CD4-positive, alpha-beta T cell (primary cell): ENCODE results near the gene FN1. TPM values are rescaled to one million over a fixed set of nuclear protein-coding genes. Genes with fewer than 3 reads are reported as not detected.

Source experiments
- ATAC-seq: fragments of 200-7000 bp; cut with Tn5 transposase; one replicate; pipeline ENCODE4 v1.10.0; 2022; ENCODE audit warnings: mild to moderate bottlenecking; ENCODE audit not compliant: poor library complexity
- CTCF ChIA-PET: fragments of 350-600 bp; sonication (Branson Sonifier 250); formaldehyde crosslinking; loops from one replicate; lab custom pipeline; 2021; ENCODE audit warnings: antibody characterized with exemption, inconsistent platforms; lab: Charles Lee
- POLR2A ChIA-PET: fragments of 350-600 bp; sonication (Branson Sonifier 250); formaldehyde crosslinking; loops from one replicate; lab custom pipeline; 2021; ENCODE audit warnings: antibody characterized with exemption, inconsistent platforms; lab: Charles Lee
- DNase-seq, 14 experiments: peaks; one replicate each; pipeline ENCODE4 v3.0.0-alpha.2; 2013 to 2020; ENCODE audit warnings: mixed read lengths in 2 of 14
- H3K27ac ChIP-seq, 2 donors: one replicate each; pipeline versions ENCODE4 v1.5.1 to v1.7.0; 2013; ENCODE audit warnings: low read length in 2 of 2, low read depth in 1 of 2, mild to moderate bottlenecking in 1 of 2
- H3K27me3 ChIP-seq, 2 experiments: 1 replicate in 1 of 2; 2 replicates in 1 of 2; pipeline versions ENCODE4 v1.6.1 to v1.7.0; 2013; ENCODE audit warnings: low read length in 2 of 2, control low read depth in 1 of 2, mild to moderate bottlenecking in 1 of 2, moderate library complexity in 1 of 2; ENCODE audit not compliant: insufficient read depth in 2 of 2, control insufficient read depth in 1 of 2
- H3K36me3 ChIP-seq: one replicate; pipeline ENCODE4 v1.6.1; 2013; ENCODE audit warnings: low read length, control low read depth; ENCODE audit not compliant: insufficient read depth
- H3K4me1 ChIP-seq: one replicate; pipeline ENCODE4 v1.6.1; 2013; ENCODE audit warnings: low read length, control low read depth; ENCODE audit not compliant: insufficient read depth
- H3K4me3 ChIP-seq: one replicate; pipeline ENCODE4 v1.5.1; 2013; ENCODE audit warnings: mild to moderate bottlenecking, low read length, moderate library complexity
- H3K9me3 ChIP-seq, 2 experiments: 1 replicate in 1 of 2; 2 replicates in 1 of 2; pipeline versions ENCODE4 v1.6.1 to v1.7.0; 2013; ENCODE audit warnings: low read length in 2 of 2, mild to moderate bottlenecking in 2 of 2, control low read depth in 1 of 2, moderate library complexity in 1 of 2; ENCODE audit not compliant: control insufficient read depth in 1 of 2, insufficient read depth in 1 of 2
- H3K27ac Mint-ChIP-seq: one replicate; pipeline ENCODE4 v1.8.0; 2020; ENCODE audit warnings: mixed read lengths
- H3K27me3 Mint-ChIP-seq: one replicate; pipeline ENCODE4 v1.8.0; 2021; ENCODE audit warnings: mixed read lengths
- H3K36me3 Mint-ChIP-seq: one replicate; pipeline ENCODE4 v1.8.0; 2021; ENCODE audit warnings: low read depth, mixed read lengths
- H3K4me1 Mint-ChIP-seq: one replicate; pipeline ENCODE4 v1.8.0; 2021; ENCODE audit warnings: low read depth, mixed read lengths
- H3K4me3 Mint-ChIP-seq: one replicate; pipeline ENCODE4 v1.8.0; 2020; ENCODE audit warnings: mild to moderate bottlenecking, mixed read lengths
- H3K9me3 Mint-ChIP-seq: one replicate; pipeline ENCODE4 v1.8.0; 2020; ENCODE audit warnings: mixed read lengths
- CTCF ChIP-seq: fragments of 200-600 bp; IDR thresholded peaks from one replicate; pipeline ENCODE4 v1.8.0; 2022; ENCODE audit warnings: antibody characterized with exemption, mild to moderate bottlenecking
- intact Hi-C, 2 experiments: fragments of 100-400 bp; cut with DNase I in 1 of 2; cut with micrococcal nuclease in 1 of 2; formaldehyde crosslinking; loops; one replicate each; pipeline versions ENCODE4 v1.15.1 to v1.9.0; 2023 to 2025; cut with DNase I, micrococcal nuclease
- total RNA-seq, 174 experiments: library from RNA in 2 of 174; stranded (reverse) in 2 of 174; gene quantifications; one replicate each; pipeline ENCODE4 v1.2.3 and lab custom pipeline; 2021 to 2026

FN1 gene
- total RNA-seq, 2 experiments from 2014 or later = 0.41 to 0.61 TPM

GRCh38 chr2:215366440-215367032 lies 69.3 kb downstream of the FN1 start:
- no peaks in the 10 kb centered on the region for H3K9me3 ChIP-seq
- DNase-seq (no peak), ATAC-seq (no peak)
- peaks cover 2% of the 10 kb centered on the region for H3K36me3 ChIP-seq
- no peak overlapping the region for H3K4me3 ChIP-seq
- no peaks in the 10 kb centered on the region for H3K9me3 Mint-ChIP-seq
- H3K4me1 Mint-ChIP-seq = no peaks in the 10 kb centered on the region
- peaks cover 41% of the 10 kb centered on the region for H3K36me3 Mint-ChIP-seq
- H3K27ac ChIP-seq = no peak overlapping the region
- H3K27me3 ChIP-seq = no peaks in the 10 kb centered on the region
- H3K27ac Mint-ChIP-seq = no peak overlapping the region
- H3K4me3 Mint-ChIP-seq = no peak overlapping the region
- no peaks in the 10 kb centered on the region for H3K27me3 Mint-ChIP-seq
- TF ChIP-seq CTCF = no peak
- CTCF ChIA-PET = no interaction called here
- no peaks in the 10 kb centered on the region for H3K4me1 ChIP-seq
- intact Hi-C loops = no loop called here
- POLR2A ChIA-PET = no interaction called here

GRCh38 chr2:215365184-215365658 lies 70.6 kb downstream of the FN1 start:
- Mint-ChIP-seq H3K4me3 (no peak overlapping the region), H3K36me3 (peaks cover 41% of the 10 kb centered on the region), H3K27ac (no peak overlapping the region), H3K4me1 (no peaks in the 10 kb centered on the region), H3K27me3 (no peaks in the 10 kb centered on the region), H3K9me3 (no peaks in the 10 kb centered on the region)
- intact Hi-C loops = no loop called here
- ATAC-seq (no peak), DNase-seq (no peak)
- H3K9me3 ChIP-seq = no peaks in the 10 kb centered on the region
- no peak overlapping the region for H3K4me3 ChIP-seq
- no peak overlapping the region for H3K27ac ChIP-seq
- CTCF ChIA-PET = no interaction called here
- no peak for TF ChIP-seq CTCF
- H3K27me3 ChIP-seq = no peaks in the 10 kb centered on the region
- POLR2A ChIA-PET = no interaction called here
- H3K4me1 ChIP-seq = no peaks in the 10 kb centered on the region
- H3K36me3 ChIP-seq = peaks cover 2% of the 10 kb centered on the region

- Histone ChIP-seq H3K4me1 (no peaks in the 10 kb centered on the region), H3K36me3 (peaks cover 2% of the 10 kb centered on the region), H3K27me3 (no peaks in the 10 kb centered on the region), H3K4me3 (no peak overlapping the region), H3K9me3 (no peaks in the 10 kb centered on the region), H3K27ac (no peak overlapping the region)
- no peaks in the 10 kb centered on the region for H3K27me3 Mint-ChIP-seq
- peaks cover 41% of the 10 kb centered on the region for H3K36me3 Mint-ChIP-seq
- no peak overlapping the region for H3K4me3 Mint-ChIP-seq
- CTCF ChIA-PET = no interaction called here
- intact Hi-C loops = no loop called here
- POLR2A ChIA-PET = no interaction called here
- H3K27ac Mint-ChIP-seq = no peak overlapping the region
- ATAC-seq (no peak), DNase-seq (no peak)
- no peaks in the 10 kb centered on the region for H3K4me1 Mint-ChIP-seq
- no peak for TF ChIP-seq CTCF
- no peaks in the 10 kb centered on the region for H3K9me3 Mint-ChIP-seq
These were observed 71.4 kb downstream of the FN1 start for GRCh38 chr2:215364157-215365155.
